Vagina (tissue), 2 donors: Measurements from ENCODE around the gene CDK3. TPM values are rescaled to one million over a fixed set of nuclear protein-coding genes. Genes with fewer than 3 reads are reported as not detected.
"Not testable (repeated sequence)": the region's sequence is repeated elsewhere in the genome, so short reads cannot be mapped to it uniquely, and the experiment has no call there.

Source experiments
- DNase-seq, 2 donors: peaks; one replicate each; pipeline ENCODE4 v3.0.0-alpha.2; 2017; ENCODE audit errors: extremely low spot score in 2 of 2
- H3K27ac ChIP-seq: fragments of 200-600 bp; sonication (generic); one replicate; pipeline ENCODE4 v1.5.1; 2019
- H3K27me3 ChIP-seq: fragments of 200-600 bp; sonication (generic); one replicate; pipeline ENCODE4 v1.5.1; 2019
- H3K36me3 ChIP-seq, 2 donors: fragments of 200-600 bp; sonication (generic); one replicate each; pipeline ENCODE4 v1.5.1; 2017 to 2019
- H3K4me1 ChIP-seq: fragments of 200-600 bp; sonication (generic); one replicate; pipeline ENCODE4 v1.5.1; 2019
- H3K4me3 ChIP-seq, 2 donors: fragments of 200-600 bp; sonication (generic); 1 replicate in 1 of 2; 2 replicates in 1 of 2; pipeline ENCODE4 v1.5.1; 2016 to 2019
- H3K9me3 ChIP-seq: fragments of 200-600 bp; sonication (generic); one replicate; pipeline ENCODE4 v1.5.1; 2019
- CTCF ChIP-seq, 3 experiments: fragments of 450-650 bp in 2 of 3; fragments of 200-600 bp in 1 of 3; sonication (generic) in 1 of 3; IDR thresholded peaks; one replicate each; pipeline ENCODE4 v1.5.1; 2017 to 2019; ENCODE audit warnings: antibody characterized with exemption in 3 of 3, mild to moderate bottlenecking in 2 of 3, moderate library complexity in 2 of 3
- POLR2A ChIP-seq, 2 donors: fragments of 450-650 bp; IDR thresholded peaks; one replicate each; pipeline ENCODE4 v1.6.1; 2017; ENCODE audit warnings: antibody characterized with exemption in 2 of 2, mild to moderate bottlenecking in 2 of 2, moderate library complexity in 2 of 2
- POLR2AphosphoS5 ChIP-seq, 2 donors: sonication (generic); formaldehyde crosslinking; IDR thresholded peaks; one replicate each; pipeline ENCODE4 v1.9.0; 2017; ENCODE audit warnings: antibody characterized with exemption in 2 of 2, mild to moderate bottlenecking in 2 of 2, low read depth in 1 of 2; ENCODE audit not compliant: insufficient read depth in 1 of 2
- intact Hi-C: fragments of 100-400 bp; cut with DNase I; formaldehyde crosslinking; loops from one replicate; pipeline ENCODE4 v1.15.1; 2023
- total RNA-seq: library from RNA; depleted of rRNA; stranded (reverse); fragments of >200 nt; gene quantifications from one replicate; pipeline ENCODE4 v1.2.3, GENCODE V29; 2016

The CDK3 gene
- total RNA-seq, 1 donor from 2014 or later = 3.2 TPM

- no peak for DNase-seq
- Histone ChIP-seq H3K4me1 (peaks cover 12% of the 10 kb centered on the region), H3K9me3 (no peaks in the 10 kb centered on the region), H3K27ac (no peak overlapping the region), H3K36me3 (peaks cover 4 to 35% of the 10 kb centered on the region in 2 donors), H3K27me3 (no peaks in the 10 kb centered on the region), H3K4me3 (no peak overlapping the region)
- no peak for TF ChIP-seq POLR2A (IDR thresholded peaks at IDR 0.05)
- no peak for TF ChIP-seq CTCF (IDR thresholded peaks at IDR 0.05)
- no peak for TF ChIP-seq POLR2AphosphoS5 (IDR thresholded peaks at IDR 0.05; ENCODE audit: insufficient read depth in 1 of 2, low read depth in 1 of 2)
- intact Hi-C loops = no loop called here
Measured at GRCh38 chr17:76036497-76037261, 36.0 kb downstream of the CDK3 start.

GRCh38 chr17:76038050-76038449 is 37.4 kb downstream of the CDK3 start:
- Histone ChIP-seq H3K4me3 (no peak overlapping the region), H3K27me3 (no peaks in the 10 kb centered on the region), H3K9me3 (no peaks in the 10 kb centered on the region), H3K36me3 (peaks cover 4 to 49% of the 10 kb centered on the region in 2 donors), H3K27ac (no peak overlapping the region), H3K4me1 (peaks cover 12% of the 10 kb centered on the region)
- intact Hi-C loops = no loop called here
- TF ChIP-seq POLR2A (IDR thresholded peaks at IDR 0.05) (no peak), POLR2AphosphoS5 (IDR thresholded peaks at IDR 0.05; ENCODE audit: insufficient read depth in 1 of 2, low read depth in 1 of 2) (no peak)
- no peak for DNase-seq

- Histone ChIP-seq H3K4me3 (no peak overlapping the region), H3K4me1 (peaks cover 12% of the 10 kb centered on the region), H3K9me3 (no peaks in the 10 kb centered on the region), H3K36me3 (peaks cover 4 to 60% of the 10 kb centered on the region in 2 donors), H3K27me3 (no peaks in the 10 kb centered on the region), H3K27ac (no peak overlapping the region)
- DNase-seq = no peak
- intact Hi-C loops = no loop called here
- TF ChIP-seq POLR2A (IDR thresholded peaks at IDR 0.05) = no peak
Measured at GRCh38 chr17:76039121-76039520, 38.5 kb downstream of the CDK3 start.

- no peak overlapping the region for H3K27ac ChIP-seq
- H3K9me3 ChIP-seq = no peaks in the 10 kb centered on the region
- TF ChIP-seq POLR2A (IDR thresholded peaks at IDR 0.05) (no peak), CTCF (IDR thresholded peaks at IDR 0.05) (no peak), POLR2AphosphoS5 (IDR thresholded peaks at IDR 0.05; ENCODE audit: insufficient read depth in 1 of 2, low read depth in 1 of 2) (no peak)
- H3K4me3 ChIP-seq = no peak overlapping the region
- no peak for DNase-seq
- H3K4me1 ChIP-seq = peaks cover 12% of the 10 kb centered on the region
- intact Hi-C loops = no loop called here
- peaks cover 4 to 72% of the 10 kb centered on the region in 2 donors for H3K36me3 ChIP-seq
- H3K27me3 ChIP-seq = no peaks in the 10 kb centered on the region
Measured at GRCh38 chr17:76040376-76040775, 39.7 kb downstream of the CDK3 start.

- H3K4me3 ChIP-seq, intact Hi-C loops, H3K27ac ChIP-seq, H3K27me3 ChIP-seq, DNase-seq, H3K4me1 ChIP-seq, H3K9me3 ChIP-seq: not testable (repeated sequence)
- H3K36me3 ChIP-seq = peaks cover 4 to 97% of the 10 kb centered on the region in 2 donors
Measured at GRCh38 chr17:76042868-76043267, 42.2 kb downstream of the CDK3 start.

GRCh38 chr17:76044475-76045007 is 43.9 kb downstream of the CDK3 start:
- H3K4me3 ChIP-seq, H3K4me1 ChIP-seq, H3K27me3 ChIP-seq, intact Hi-C loops, H3K27ac ChIP-seq, H3K9me3 ChIP-seq, DNase-seq: not testable (repeated sequence)
- peaks cover 4 to 94% of the 10 kb centered on the region in 2 donors for H3K36me3 ChIP-seq

- TF ChIP-seq POLR2AphosphoS5 (IDR thresholded peaks at IDR 0.05; ENCODE audit: insufficient read depth in 1 of 2, low read depth in 1 of 2) (no peak), POLR2A (IDR thresholded peaks at IDR 0.05) (no peak), CTCF (IDR thresholded peaks at IDR 0.05) (no peak)
- H3K27ac ChIP-seq = no peak overlapping the region
- H3K36me3 ChIP-seq = peaks cover under 1 to 92% of the 10 kb centered on the region in 2 donors
Measured at GRCh38 chr17:76046064-76046463, 45.4 kb downstream of the CDK3 start.

More at GRCh38 chr17:76046064-76046463, 45.4 kb downstream of the CDK3 start:
- Histone ChIP-seq H3K9me3 (no peaks in the 10 kb centered on the region), H3K4me3 (no peak overlapping the region), H3K4me1 (peaks cover 6% of the 10 kb centered on the region), H3K27me3 (no peaks in the 10 kb centered on the region)
- intact Hi-C loops = no loop called here
- no peak for DNase-seq
